ENCODE data around the gene ACSM6.

Gene ACSM6

DNA sequence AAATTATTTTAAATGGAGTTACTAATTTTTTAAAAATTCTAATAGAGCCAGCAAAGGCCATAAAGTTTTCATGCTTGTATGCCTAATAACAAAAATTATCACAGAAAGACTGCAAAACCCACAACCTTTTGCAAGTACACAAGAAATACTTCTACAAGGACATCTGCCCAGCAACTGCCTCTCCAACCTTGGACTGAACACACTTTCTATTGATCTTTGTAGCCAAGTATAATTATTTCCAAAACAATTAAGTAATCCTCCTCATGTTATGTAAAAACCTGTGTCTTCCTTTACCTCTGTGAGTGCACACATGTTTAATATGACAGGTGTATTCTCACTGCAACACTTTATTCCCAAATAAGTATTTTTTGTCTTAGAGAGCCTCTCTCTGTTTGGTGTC is 16.6 kb upstream of the ACSM6 start:
- no peak for TF ChIP-seq ZFX (IDR thresholded peaks at IDR 0.05; ENCODE audit: borderline replicate concordance)
- TF ChIP-seq, protein P1, sequence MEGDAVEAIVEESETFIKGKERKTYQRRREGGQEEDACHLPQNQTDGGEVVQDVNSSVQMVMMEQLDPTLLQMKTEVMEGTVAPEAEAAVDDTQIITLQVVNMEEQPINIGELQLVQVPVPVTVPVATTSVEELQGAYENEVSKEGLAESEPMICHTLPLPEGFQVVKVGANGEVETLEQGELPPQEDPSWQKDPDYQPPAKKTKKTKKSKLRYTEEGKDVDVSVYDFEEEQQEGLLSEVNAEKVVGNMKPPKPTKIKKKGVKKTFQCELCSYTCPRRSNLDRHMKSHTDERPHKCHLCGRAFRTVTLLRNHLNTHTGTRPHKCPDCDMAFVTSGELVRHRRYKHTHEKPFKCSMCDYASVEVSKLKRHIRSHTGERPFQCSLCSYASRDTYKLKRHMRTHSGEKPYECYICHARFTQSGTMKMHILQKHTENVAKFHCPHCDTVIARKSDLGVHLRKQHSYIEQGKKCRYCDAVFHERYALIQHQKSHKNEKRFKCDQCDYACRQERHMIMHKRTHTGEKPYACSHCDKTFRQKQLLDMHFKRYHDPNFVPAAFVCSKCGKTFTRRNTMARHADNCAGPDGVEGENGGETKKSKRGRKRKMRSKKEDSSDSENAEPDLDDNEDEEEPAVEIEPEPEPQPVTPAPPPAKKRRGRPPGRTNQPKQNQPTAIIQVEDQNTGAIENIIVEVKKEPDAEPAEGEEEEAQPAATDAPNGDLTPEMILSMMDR (IDR thresholded peaks at IDR 0.05), result no peak
- no peak overlapping the region for H3K27ac ChIP-seq

DNA sequence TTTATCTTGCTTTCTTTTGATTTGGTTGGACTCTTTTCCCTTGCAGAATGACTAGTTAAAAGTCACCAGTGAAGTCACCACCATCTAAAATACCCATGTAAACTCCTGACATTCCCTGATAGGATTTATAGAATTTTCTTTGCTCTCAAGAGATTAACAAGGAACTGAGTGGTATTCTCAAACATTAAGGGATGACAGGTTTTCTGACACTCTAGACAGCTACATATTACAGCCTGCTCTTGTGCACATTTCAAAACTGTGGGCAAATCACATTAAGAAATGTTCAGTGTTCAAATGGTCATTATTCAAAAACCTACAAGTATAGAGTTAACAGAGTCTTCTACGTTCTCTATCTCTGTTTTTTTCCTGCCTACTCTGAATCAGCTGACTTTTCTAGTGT is 15.8 kb upstream of the ACSM6 start:
- no peak for TF ChIP-seq ZFX (IDR thresholded peaks at IDR 0.05; ENCODE audit: borderline replicate concordance)
- TF ChIP-seq, protein P1 (IDR thresholded peaks at IDR 0.05), result no peak
- no peak overlapping the region for H3K27ac ChIP-seq

DNA sequence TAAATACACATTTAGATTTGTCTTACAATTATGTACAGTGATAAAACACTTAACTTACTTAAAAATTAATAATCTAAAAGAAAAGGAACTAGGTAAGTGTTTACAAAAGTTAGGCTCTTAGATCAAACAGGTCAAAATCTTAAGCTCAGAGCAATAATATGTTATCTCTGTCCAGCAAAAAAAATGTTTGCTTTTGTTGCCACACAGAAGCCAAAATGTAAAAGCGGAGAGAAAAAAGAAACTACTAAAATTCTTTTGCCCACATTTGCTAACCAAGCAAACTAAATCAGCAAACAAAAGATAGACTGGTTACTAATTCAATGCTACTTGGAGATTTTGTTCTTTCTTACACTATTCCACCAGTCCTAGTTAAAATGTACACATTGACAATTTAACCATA is 15.2 kb upstream of the ACSM6 start:
- no peak overlapping the region for H3K27ac ChIP-seq
- TF ChIP-seq ZFX (IDR thresholded peaks at IDR 0.05; ENCODE audit: borderline replicate concordance), result no peak
- TF ChIP-seq, protein P1 (IDR thresholded peaks at IDR 0.05), result no peak

DNA sequence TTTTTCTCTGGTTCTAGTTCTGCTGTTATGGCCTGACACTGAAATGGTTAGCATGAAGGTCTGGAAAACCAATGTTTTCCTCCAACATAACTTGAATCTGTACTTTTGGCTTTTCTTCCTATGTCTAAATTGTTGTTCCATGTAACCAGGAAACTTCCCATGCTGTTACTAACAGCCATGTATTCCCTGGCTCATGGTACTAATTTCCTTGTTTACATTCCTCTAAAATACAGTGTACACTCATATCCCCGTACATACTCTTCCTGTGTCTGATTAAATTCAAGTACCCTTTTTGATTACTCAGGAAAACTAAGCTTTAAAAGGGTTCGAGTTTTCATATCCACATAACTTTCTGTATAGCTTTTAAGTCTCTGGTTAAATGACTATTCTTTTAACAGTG is 12.3 kb upstream of the ACSM6 start:
- peak overlapping the region; percentile 43 for H3K27ac ChIP-seq

DNA sequence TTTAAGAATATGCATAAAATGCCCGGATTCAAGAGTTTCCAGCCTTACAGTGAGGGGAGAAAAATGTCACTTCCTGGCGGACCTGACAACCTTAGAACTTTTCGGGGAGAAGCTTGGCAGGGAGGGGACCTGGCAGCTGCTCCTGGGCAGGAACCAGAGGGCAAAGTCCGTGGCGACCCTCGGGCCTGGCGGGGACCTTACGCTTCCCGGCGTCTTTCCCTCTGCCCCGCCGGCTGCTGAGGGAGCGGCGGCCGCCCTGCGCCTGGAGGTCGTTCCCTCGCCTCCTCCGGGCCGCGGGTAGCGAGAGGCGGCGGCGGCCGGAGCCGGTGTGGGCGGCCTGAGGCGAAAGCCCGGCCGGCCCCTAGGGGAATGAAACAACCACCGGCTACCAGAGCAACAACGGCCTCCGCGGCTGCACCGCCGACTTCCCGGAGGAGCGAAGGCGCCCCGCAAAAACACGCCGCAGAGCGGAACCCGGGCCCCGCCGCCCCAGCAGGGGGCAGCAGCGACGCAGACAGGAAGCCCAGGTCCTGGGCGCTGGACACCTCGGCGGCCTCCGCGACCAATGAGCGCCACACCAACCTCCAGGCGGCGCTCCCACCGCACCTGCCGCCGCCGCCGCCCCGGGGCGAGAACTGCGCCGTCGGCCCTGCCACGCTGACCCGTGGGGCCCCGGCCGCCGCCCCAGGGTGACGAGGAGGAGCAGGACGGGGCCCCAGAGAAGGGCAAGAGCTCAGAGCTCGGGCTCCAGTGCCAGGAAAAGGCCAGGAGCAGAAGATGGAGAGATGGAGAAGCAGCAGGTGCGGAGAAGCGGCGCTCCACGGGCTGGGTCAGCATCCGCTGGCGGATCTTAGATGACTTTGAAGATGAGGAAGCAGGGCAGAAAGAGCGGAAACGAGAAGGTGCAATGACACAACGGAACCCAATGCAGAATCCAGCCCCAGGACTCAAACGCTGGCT is 10.5 kb upstream of the ACSM6 start:
- H3K27ac ChIP-seq, result peak overlapping the region; percentile 66
- TF ChIP-seq, protein P1 (IDR thresholded peaks at IDR 0.05), result peak; percentile 98
- no peak for TF ChIP-seq ZFX (IDR thresholded peaks at IDR 0.05; ENCODE audit: borderline replicate concordance)

More for the DNA sequence above, 12.3 kb upstream of the ACSM6 start:
- no peak for TF ChIP-seq ZFX (IDR thresholded peaks at IDR 0.05; ENCODE audit: borderline replicate concordance)
- TF ChIP-seq, protein P1 (IDR thresholded peaks at IDR 0.05), result no peak

DNA sequence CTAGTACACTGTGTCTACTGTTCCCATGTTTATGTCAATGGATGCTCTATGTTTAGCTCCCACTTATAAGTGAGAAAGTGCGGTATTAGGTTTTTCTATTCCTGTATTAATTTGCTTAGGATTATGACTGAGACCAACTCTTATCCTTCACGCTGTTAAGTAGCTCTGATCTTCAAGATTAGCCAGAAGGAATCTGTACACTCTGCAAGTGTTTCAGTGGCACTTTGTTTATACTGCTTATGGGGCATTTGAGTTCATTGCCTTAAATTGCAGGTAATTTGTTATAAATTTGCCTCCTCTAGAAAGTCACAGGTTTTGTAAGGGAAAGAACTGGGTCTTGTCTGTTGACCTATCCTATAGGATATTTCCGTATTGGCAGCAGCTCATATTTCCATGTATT is 6.4 kb upstream of the ACSM6 start:
- H3K27ac ChIP-seq, result no peak overlapping the region
- no peak for TF ChIP-seq ZFX (IDR thresholded peaks at IDR 0.05; ENCODE audit: borderline replicate concordance)
- TF ChIP-seq, protein P1 (IDR thresholded peaks at IDR 0.05), result no peak

DNA sequence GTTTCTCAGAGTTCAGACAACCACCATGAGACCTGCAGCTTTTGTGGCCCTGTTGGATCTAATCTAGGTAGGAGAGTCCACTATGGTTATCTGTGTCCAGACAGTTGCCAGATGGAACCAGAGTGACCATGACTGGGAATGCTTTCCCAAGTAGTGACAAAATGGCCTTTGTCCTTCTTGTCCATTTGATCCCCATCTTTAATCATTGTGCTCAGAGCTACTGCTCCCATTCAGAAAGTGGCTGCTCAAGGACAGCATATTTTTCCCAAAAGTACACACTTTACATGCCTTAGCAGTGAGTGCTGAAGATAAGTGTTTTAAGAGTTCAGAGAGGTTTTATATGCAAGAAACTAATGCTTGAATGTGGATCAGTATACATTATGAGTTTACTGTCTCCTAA is 5.4 kb upstream of the ACSM6 start:
- H3K27ac ChIP-seq, result no peak overlapping the region
- TF ChIP-seq ZFX (IDR thresholded peaks at IDR 0.05; ENCODE audit: borderline replicate concordance), result no peak
- TF ChIP-seq, protein P1 (IDR thresholded peaks at IDR 0.05), result no peak
